Activated naive CD8-positive, alpha-beta T cell treated with anti-CD3 and anti-CD28 coated beads, Interleukin-2, amount 50 U/mL, for 24 hours (primary cell): ENCODE measurements around the gene SVEP1.
"Not testable (repeated sequence)": the region's sequence is repeated elsewhere in the genome, so short reads cannot be mapped to it uniquely, and the experiment has no call there.

Experiments used
- ATAC-seq: fragments of 150-1000 bp; cut with Tn5 transposase; one replicate; pipeline ENCODE4 v1.10.0; 2021
- DNase-seq: peaks from one replicate; pipeline ENCODE4 v3.0.0; 2021
- H3K27ac Mint-ChIP-seq: one replicate; pipeline ENCODE4 v1.8.0; 2021; ENCODE audit warnings: mild to moderate bottlenecking, mixed read lengths
- H3K27me3 Mint-ChIP-seq: one replicate; pipeline ENCODE4 v1.8.0; 2021; ENCODE audit warnings: mixed read lengths
- H3K36me3 Mint-ChIP-seq: one replicate; pipeline ENCODE4 v1.8.0; 2021; ENCODE audit warnings: low read depth, mixed read lengths
- H3K4me1 Mint-ChIP-seq: one replicate; pipeline ENCODE4 v1.8.0; 2021; ENCODE audit warnings: mixed read lengths
- H3K4me3 Mint-ChIP-seq: one replicate; pipeline ENCODE4 v1.8.0; 2021; ENCODE audit warnings: mild to moderate bottlenecking, moderate library complexity, mixed read lengths
- H3K9me3 Mint-ChIP-seq: one replicate; pipeline ENCODE4 v1.8.0; 2021; ENCODE audit warnings: mixed read lengths

SVEP1 gene

DNA sequence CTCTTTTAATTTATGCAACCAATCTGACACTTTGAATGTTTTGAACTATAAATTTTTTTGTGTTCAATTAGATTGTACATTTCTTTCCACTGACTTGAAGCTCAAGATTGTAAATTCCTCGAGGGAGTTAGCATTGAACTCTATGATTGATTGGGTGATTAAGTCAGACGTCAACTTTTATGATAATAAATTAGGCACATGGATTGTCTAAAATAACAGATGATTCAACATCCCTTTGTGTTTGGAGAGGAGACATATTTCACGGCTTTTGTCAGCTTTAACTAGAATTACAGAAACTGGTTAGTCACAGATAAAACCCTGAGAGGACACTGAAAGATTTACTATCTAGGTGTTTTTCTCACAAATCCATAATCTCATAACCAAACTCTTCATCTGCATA is 209.2 kb downstream of the SVEP1 start:
- Mint-ChIP-seq H3K27me3 (peaks cover 5% of the 10 kb centered on the region), H3K36me3 (no peaks in the 10 kb centered on the region), H3K27ac (no peak overlapping the region), H3K9me3 (no peaks in the 10 kb centered on the region), H3K4me3 (no peak overlapping the region), H3K4me1 (no peaks in the 10 kb centered on the region)
- DNase-seq: no peak
- ATAC-seq: no peak

DNA sequence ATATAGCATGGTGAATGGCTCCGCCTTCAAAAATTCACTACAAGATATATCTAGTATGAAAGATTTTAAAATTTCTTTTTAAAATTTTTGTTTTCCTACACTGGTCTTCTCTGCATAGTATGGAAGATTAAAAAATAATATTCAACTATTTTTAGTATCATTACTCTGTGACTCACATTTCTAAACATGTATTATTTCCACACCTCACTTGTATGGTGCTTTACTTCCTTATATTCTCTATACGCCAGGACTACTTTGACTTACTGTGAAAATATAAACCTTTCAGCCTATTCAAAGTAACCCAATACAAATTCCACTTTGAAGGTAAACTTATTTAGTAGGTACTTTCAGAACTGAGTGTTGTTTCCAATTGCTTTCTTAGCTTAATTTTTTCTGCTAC is 215.1 kb downstream of the SVEP1 start:
- ATAC-seq: no peak
- no peaks in the 10 kb centered on the region for H3K9me3 Mint-ChIP-seq
- H3K27ac Mint-ChIP-seq: no peak overlapping the region

DNA sequence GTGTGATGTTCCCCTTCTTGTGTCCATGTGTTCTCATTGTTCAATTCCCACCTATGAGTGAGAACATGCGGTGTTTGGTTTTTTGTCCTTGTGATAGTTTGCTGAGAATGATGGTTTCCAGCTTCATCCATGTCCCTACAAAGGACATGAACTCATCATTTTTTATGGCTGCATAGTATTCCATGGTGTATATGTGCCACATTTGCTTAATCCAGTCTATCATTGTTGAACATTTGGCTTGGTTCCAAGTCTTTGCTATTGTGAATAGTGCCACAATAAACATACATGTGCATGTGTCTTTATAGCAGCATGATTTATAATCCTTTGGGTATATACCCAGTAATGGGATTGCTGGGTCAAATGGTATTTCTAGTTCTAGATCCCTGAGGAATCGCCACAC is 220.5 kb downstream of the SVEP1 start:
- DNase-seq, H3K4me1 Mint-ChIP-seq, H3K27ac Mint-ChIP-seq, H3K36me3 Mint-ChIP-seq, ATAC-seq, H3K27me3 Mint-ChIP-seq, H3K9me3 Mint-ChIP-seq, H3K4me3 Mint-ChIP-seq: not testable (repeated sequence)

More for the DNA sequence above, 215.1 kb downstream of the SVEP1 start:
- Mint-ChIP-seq H3K27me3 (peaks cover 5% of the 10 kb centered on the region), H3K36me3 (no peaks in the 10 kb centered on the region), H3K4me1 (no peaks in the 10 kb centered on the region), H3K4me3 (no peak overlapping the region)
- no peak for DNase-seq

DNA sequence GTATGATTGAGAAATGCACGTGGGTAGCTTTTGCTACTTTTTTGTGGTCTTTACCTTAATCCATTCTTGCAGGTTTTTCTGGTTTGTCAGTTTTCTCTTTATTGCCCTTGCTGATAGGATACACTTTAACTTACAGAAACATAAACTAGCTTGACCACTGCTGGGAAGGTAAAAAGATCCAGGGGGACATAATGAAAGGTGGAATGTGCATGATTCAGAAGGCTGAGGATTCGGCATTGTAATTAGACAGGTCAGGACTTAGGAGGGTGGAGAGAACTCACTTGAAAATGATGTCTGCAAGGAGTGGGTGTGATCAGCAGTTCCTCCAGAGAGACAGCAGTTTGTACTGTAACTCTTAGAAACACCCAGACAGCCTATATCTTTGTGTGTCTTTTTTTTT is 222.0 kb downstream of the SVEP1 start:
- Mint-ChIP-seq H3K4me3 (no peak overlapping the region), H3K36me3 (no peaks in the 10 kb centered on the region), H3K9me3 (no peaks in the 10 kb centered on the region), H3K27me3 (no peaks in the 10 kb centered on the region), H3K27ac (no peak overlapping the region), H3K4me1 (no peaks in the 10 kb centered on the region)
- DNase-seq: no peak
- ATAC-seq: no peak

GRCh38 chr9:110356639-110357395 is 222.7 kb downstream of the SVEP1 start:
- Mint-ChIP-seq H3K4me1 (no peaks in the 10 kb centered on the region), H3K9me3 (no peaks in the 10 kb centered on the region), H3K4me3 (no peak overlapping the region), H3K36me3 (no peaks in the 10 kb centered on the region), H3K27me3 (no peaks in the 10 kb centered on the region), H3K27ac (no peak overlapping the region)
- ATAC-seq: no peak
- no peak for DNase-seq

- ATAC-seq (no peak), DNase-seq (no peak)
- H3K4me1 Mint-ChIP-seq: no peaks in the 10 kb centered on the region
- H3K4me3 Mint-ChIP-seq: no peak overlapping the region
- H3K36me3 Mint-ChIP-seq: no peaks in the 10 kb centered on the region
- no peak overlapping the region for H3K27ac Mint-ChIP-seq
- no peaks in the 10 kb centered on the region for H3K27me3 Mint-ChIP-seq
- H3K9me3 Mint-ChIP-seq: no peaks in the 10 kb centered on the region
Observed at GRCh38 chr9:110355911-110356310, 223.6 kb downstream of the SVEP1 start.

DNA sequence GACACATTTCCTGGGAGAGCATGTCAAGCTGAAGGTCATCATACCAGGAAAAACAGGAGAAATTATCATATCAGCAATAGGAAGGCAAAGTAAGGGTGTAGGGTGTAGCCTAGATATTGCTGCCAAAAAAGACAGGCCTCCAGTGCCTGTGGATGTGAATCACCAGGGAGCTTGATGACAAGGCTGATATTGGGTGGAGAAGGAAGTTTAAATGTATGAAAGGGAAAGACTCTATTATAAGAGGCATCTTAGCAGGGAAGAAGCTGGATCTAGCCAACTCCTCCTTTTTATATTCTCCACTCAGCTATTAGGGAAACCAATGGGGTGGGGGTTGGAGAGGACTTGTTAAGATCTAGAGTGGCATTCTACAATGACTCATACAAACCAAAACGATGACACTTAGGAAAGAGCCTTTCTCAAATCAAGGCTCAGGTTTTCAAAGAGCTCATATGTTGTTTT is 228.5 kb downstream of the SVEP1 start:
- Mint-ChIP-seq H3K36me3 (no peaks in the 10 kb centered on the region), H3K4me1 (no peaks in the 10 kb centered on the region), H3K9me3 (no peaks in the 10 kb centered on the region), H3K27ac (no peak overlapping the region), H3K4me3 (no peak overlapping the region), H3K27me3 (no peaks in the 10 kb centered on the region)
- peak; percentile 69 for ATAC-seq
- DNase-seq: no peak

DNA sequence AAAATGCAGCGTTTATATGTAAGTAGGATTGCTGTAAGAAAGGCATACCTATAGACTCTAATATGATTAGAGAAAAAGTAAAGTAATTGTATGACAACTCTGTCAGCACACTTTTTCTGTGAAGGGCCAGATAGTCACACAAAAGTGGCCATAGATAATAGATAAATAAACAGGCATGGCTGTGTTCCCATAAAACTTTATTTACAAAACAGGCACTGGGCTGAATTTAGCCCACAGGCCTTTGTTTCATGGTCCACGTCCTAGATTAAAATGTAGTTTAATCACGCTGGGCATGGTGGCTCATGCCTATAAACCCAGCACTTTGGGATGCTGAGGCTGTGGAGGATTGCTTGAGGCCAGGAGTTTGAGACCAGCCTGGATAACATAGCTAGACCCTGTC is 233.2 kb downstream of the SVEP1 start:
- no peaks in the 10 kb centered on the region for H3K36me3 Mint-ChIP-seq
- H3K4me3 Mint-ChIP-seq: no peak overlapping the region
- ATAC-seq (no peak), DNase-seq (no peak)
- H3K4me1 Mint-ChIP-seq: no peaks in the 10 kb centered on the region
- H3K27ac Mint-ChIP-seq: no peak overlapping the region
- H3K27me3 Mint-ChIP-seq: peaks cover 3% of the 10 kb centered on the region
- H3K9me3 Mint-ChIP-seq: no peaks in the 10 kb centered on the region

DNA sequence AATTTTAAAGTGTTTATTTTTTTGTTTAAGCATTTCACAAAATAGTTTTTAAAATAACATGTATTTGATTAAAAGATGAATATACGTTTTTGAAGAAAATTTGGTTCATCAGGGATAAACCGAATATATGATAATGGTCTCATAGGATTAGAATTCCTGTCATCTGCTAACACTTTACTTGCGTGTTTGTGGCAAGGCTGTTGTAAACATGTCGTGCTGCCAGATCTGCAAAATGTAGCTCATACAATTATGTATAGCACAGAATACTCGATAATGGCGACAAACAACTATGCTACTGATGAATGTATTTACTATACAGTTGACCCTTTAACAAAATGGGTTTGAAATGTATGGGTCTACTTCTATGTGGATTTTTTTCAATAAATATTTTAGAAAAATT is 234.7 kb downstream of the SVEP1 start:
- ATAC-seq (no peak), DNase-seq (no peak)
- Mint-ChIP-seq H3K27me3 (peaks cover 3% of the 10 kb centered on the region), H3K36me3 (no peaks in the 10 kb centered on the region), H3K4me1 (no peaks in the 10 kb centered on the region), H3K4me3 (no peak overlapping the region), H3K27ac (no peak overlapping the region), H3K9me3 (no peaks in the 10 kb centered on the region)

DNA sequence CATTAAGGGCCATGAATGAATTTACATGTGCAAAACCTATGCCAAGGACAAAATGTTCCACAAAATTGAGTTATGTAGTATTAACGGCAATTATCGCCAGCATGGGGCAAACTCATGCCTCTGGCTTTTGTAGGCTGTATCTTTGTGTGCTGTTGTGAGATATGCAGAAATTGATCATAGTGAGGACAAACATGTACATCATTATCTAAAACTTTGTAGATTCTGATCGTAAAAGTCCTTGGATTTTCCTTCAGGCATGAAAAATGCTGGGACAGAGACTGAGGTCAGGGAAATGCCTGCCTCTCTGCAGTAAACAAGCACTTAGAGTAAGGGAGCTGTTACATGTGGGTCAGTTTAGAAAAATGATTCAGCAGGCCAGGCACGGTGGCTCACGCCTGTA is 236.0 kb downstream of the SVEP1 start:
- Mint-ChIP-seq H3K4me1 (no peaks in the 10 kb centered on the region), H3K9me3 (no peaks in the 10 kb centered on the region)

DNA sequence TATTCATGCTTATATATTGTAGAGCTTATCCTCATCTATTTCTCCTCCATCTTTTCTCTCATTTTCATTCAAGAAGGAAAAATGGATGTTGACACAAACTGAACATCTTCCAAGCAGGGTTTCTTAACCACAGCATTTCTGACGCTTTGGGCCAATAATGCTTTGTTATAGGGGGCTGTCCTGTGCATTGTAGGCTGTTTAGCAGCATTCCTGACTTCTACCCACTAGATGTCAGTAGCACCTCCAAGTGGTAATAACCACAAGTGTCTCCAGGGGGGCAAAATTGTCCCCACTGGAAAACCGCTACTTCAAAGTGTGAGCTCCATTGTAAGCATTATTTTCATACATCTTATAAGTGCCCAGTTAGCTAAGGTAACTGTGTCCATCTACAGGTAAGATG is 239.2 kb downstream of the SVEP1 start:
- H3K4me1 Mint-ChIP-seq: no peaks in the 10 kb centered on the region
- no peak overlapping the region for H3K27ac Mint-ChIP-seq
- peaks cover 3% of the 10 kb centered on the region for H3K27me3 Mint-ChIP-seq
- DNase-seq: no peak
- ATAC-seq: no peak
- no peaks in the 10 kb centered on the region for H3K9me3 Mint-ChIP-seq
- H3K36me3 Mint-ChIP-seq: no peaks in the 10 kb centered on the region
- no peak overlapping the region for H3K4me3 Mint-ChIP-seq

More for the DNA sequence above, 236.0 kb downstream of the SVEP1 start:
- no peak for DNase-seq
- Mint-ChIP-seq H3K27me3 (peaks cover 3% of the 10 kb centered on the region), H3K4me3 (no peak overlapping the region), H3K27ac (no peak overlapping the region), H3K36me3 (no peaks in the 10 kb centered on the region)
- no peak for ATAC-seq

- DNase-seq (no peak), ATAC-seq (no peak)
- Mint-ChIP-seq H3K4me1 (peaks cover 2% of the 10 kb centered on the region), H3K27ac (no peak overlapping the region), H3K9me3 (no peaks in the 10 kb centered on the region), H3K27me3 (peaks cover 2% of the 10 kb centered on the region), H3K4me3 (no peak overlapping the region), H3K36me3 (no peaks in the 10 kb centered on the region)
Observed at GRCh38 chr9:110338143-110338542, 241.4 kb downstream of the SVEP1 start.

DNA sequence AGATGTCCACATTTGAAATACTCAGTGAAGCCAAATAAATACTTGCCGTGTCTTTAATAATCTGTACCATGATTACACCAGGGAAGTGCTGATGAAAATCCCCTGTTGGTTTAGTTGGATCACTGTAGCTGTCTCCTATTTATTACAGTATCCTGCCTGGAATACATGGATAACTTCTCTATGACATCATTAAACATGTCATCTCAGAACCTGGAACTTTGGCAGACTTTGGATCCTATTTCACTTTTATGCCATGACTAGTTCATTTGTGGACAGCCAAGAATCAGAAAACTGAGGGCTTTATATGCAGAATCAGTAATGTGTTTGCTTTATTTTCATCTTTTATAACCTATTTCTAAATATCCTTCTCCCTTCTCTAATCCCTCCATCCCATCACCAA is 241.8 kb downstream of the SVEP1 start, which contains the start of gene TXNDC8:
TSS of gene TXNDC8 (minus strand) at position 137 of the 400 bp plus-strand sequence.
- peaks cover 2% of the 10 kb centered on the region for H3K27me3 Mint-ChIP-seq
- ATAC-seq (no peak), DNase-seq (no peak)
- H3K4me3 Mint-ChIP-seq: no peak within 1 kb of the TSS
- H3K27ac Mint-ChIP-seq: no peak within 1 kb of the TSS
- no peaks in the 10 kb centered on the region for H3K9me3 Mint-ChIP-seq
- H3K4me1 Mint-ChIP-seq: peaks cover 2% of the 10 kb centered on the region
- H3K36me3 Mint-ChIP-seq: no peaks in the 10 kb centered on the region

- Mint-ChIP-seq H3K4me3 (no peak overlapping the region), H3K9me3 (no peaks in the 10 kb centered on the region), H3K4me1 (peaks cover 2% of the 10 kb centered on the region), H3K36me3 (no peaks in the 10 kb centered on the region), H3K27me3 (peaks cover 2% of the 10 kb centered on the region), H3K27ac (no peak overlapping the region)
- DNase-seq (no peak), ATAC-seq (no peak)
Observed at GRCh38 chr9:110336363-110336762, 243.2 kb downstream of the SVEP1 start.

GRCh38 chr9:110334871-110335270 is 244.7 kb downstream of the SVEP1 start:
- H3K27me3 Mint-ChIP-seq: peaks cover 2% of the 10 kb centered on the region
- no peaks in the 10 kb centered on the region for H3K9me3 Mint-ChIP-seq
- H3K27ac Mint-ChIP-seq: no peak overlapping the region
- DNase-seq: no peak
- no peaks in the 10 kb centered on the region for H3K36me3 Mint-ChIP-seq
- no peak for ATAC-seq
- H3K4me3 Mint-ChIP-seq: no peak overlapping the region
- peaks cover 5% of the 10 kb centered on the region for H3K4me1 Mint-ChIP-seq

DNA sequence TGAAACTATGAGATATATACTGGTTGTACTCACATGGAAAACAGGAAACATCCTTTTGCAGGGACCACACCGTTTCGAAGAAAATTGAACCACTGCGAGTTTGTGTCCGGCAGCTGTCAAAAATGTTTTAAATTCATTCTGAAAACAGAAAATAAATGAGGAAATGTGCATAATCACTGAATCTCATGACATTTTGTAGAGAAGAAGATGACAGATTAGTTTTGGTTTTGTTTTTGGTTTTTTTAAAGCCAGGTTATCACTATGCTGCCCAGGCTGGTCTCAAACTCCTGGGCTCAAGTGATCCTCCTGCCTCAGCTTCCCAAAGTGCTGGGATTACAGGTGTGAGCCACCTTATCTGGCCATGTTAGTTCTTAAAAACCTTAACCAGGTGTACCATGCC is 245.4 kb downstream of the SVEP1 start:
- DNase-seq: no peak
- no peaks in the 10 kb centered on the region for H3K9me3 Mint-ChIP-seq
- no peak for ATAC-seq

More for the DNA sequence above, 245.4 kb downstream of the SVEP1 start:
- Mint-ChIP-seq H3K36me3 (no peaks in the 10 kb centered on the region), H3K4me3 (no peak overlapping the region), H3K27me3 (peaks cover 2% of the 10 kb centered on the region), H3K4me1 (peaks cover 5% of the 10 kb centered on the region), H3K27ac (no peak overlapping the region)
